ENCODE results near the gene ZBTB20. TPM values are rescaled to one million over a fixed set of nuclear protein-coding genes. Genes with fewer than 3 reads are reported as not detected.

The ZBTB20 gene
- total and polyA plus RNA-seq, 10 donors, result 0.32 to 89.7 (median 71.8) TPM

DNA sequence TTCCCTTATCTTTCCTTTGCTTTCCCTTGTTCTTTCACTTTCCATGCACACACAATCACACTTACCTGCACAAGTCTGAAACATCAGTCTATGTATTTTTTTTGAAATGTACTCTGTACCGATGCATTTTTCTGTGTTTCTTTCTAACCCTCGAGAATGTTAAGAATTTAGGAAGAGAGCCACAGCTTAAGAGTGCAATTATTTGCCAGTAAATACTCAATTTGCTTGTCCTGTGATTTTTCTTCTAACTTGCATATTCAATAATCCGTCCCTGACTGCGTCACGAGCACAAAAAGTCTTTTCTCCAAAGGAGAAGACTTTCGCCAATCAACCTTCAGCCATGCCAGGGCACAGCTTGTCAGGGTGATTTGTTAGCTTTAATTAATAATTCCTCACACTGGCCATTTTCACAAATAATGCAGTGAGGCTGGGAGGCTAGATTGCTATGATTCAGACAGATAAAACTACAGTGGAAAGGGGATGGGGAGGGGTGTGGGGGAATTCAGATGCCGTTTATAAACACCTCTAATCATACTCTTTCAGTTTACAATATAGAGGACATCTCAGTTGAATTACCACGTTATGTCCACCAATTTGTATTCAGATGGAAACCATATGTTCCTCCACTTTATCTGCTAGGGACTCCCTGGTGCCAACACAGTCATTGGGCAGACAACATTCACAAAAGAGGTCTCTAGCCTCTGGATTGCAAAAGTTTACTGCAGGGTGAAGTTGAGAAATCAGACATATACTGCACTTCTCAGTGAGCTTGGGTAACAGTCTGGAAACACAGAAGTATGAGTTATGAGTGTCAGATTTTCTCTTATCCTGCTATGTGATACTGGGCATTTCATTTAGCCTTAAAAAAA is 388.0 kb downstream of the ZBTB20 start:
- intact Hi-C loops (cut with DNase I; ENCODE audit: low total_unique reads), result no loop called here
- H3K36me3 ChIP-seq, result no peaks in the 10 kb centered on the region
- peak overlapping the region in 2 of 8 donors; percentile 23 to 25 for H3K4me3 ChIP-seq
- TF ChIP-seq POLR2AphosphoS5 (IDR thresholded peaks at IDR 0.05), result no peak
- TF ChIP-seq POLR2A (IDR thresholded peaks at IDR 0.05), result no peak
- TF ChIP-seq, protein P1, sequence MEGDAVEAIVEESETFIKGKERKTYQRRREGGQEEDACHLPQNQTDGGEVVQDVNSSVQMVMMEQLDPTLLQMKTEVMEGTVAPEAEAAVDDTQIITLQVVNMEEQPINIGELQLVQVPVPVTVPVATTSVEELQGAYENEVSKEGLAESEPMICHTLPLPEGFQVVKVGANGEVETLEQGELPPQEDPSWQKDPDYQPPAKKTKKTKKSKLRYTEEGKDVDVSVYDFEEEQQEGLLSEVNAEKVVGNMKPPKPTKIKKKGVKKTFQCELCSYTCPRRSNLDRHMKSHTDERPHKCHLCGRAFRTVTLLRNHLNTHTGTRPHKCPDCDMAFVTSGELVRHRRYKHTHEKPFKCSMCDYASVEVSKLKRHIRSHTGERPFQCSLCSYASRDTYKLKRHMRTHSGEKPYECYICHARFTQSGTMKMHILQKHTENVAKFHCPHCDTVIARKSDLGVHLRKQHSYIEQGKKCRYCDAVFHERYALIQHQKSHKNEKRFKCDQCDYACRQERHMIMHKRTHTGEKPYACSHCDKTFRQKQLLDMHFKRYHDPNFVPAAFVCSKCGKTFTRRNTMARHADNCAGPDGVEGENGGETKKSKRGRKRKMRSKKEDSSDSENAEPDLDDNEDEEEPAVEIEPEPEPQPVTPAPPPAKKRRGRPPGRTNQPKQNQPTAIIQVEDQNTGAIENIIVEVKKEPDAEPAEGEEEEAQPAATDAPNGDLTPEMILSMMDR (IDR thresholded peaks at IDR 0.05 in 8 of 11, conservative IDR thresholded peaks at IDR 0.05 in 3 of 11), result no peak
- H3K9me3 ChIP-seq, result no peaks in the 10 kb centered on the region
- H3K4me1 ChIP-seq, result peaks cover 0 to 22% (median 0%) of the 10 kb centered on the region in 6 donors
- DNase-seq, result no peak
- no peaks in the 10 kb centered on the region for H3K27me3 ChIP-seq (replicated peaks in 1 of 7)
- peak overlapping the region in 3 of 8 donors; percentile 1 to 14 (median 8) for H3K27ac ChIP-seq
- 69 to 83% (median 81%) methylated on average over 8 of the region's 8 CpGs for WGBS, 5 donors

DNA sequence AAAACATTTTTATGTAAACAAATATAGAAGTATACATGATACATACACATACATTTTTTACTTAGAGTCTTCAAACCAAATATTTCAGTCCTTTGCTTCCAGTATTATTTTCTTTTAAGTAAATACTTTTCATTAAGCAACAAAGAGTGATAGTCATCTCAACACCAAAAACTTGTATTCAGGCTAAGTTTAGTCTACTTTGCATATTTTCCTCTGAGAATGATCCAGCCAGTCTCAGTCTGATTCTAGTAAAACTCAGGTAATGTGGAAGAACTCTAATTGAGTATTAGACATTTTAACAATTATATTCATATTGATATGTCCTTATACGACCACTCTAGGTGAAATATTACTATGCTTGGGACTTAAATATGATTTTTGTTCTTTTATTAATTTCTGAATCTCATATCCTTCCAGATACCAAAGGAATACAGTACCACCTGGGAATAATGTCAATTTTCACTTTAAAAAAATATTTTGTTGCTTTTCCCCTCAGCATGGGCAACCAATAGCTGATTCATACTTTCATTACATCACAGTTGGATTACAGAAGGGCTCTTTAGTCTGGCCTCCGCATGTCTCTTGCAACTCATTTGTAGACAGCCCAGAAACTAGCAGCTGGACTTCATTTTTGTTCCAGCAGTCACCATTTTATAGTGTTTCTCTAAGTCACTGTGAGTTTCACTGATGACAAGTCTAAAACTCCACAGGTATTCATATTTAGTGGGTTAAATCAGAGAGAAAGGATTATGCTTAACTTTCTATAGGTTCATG is 390.4 kb downstream of the ZBTB20 start:
- Histone ChIP-seq H3K4me3 (no peak overlapping the region), H3K36me3 (no peaks in the 10 kb centered on the region), H3K4me1 (peaks cover 0 to 22% (median 0%) of the 10 kb centered on the region in 6 donors), H3K9me3 (no peaks in the 10 kb centered on the region), H3K27ac (peak overlapping the region in 1 of 8 donors; percentile 3), H3K27me3 (replicated peaks in 1 of 7) (no peaks in the 10 kb centered on the region)
- intact Hi-C loops (cut with DNase I; ENCODE audit: low total_unique reads), result no loop called here
- no peak for DNase-seq
- WGBS, 5 donors, result 69 to 86% (median 84%) methylated on average over 2 of the region's 2 CpGs
- TF ChIP-seq, protein P1 (IDR thresholded peaks at IDR 0.05 in 8 of 11, conservative IDR thresholded peaks at IDR 0.05 in 3 of 11), result no peak
- TF ChIP-seq POLR2AphosphoS5 (IDR thresholded peaks at IDR 0.05) (no peak), POLR2A (IDR thresholded peaks at IDR 0.05) (no peak)

DNA sequence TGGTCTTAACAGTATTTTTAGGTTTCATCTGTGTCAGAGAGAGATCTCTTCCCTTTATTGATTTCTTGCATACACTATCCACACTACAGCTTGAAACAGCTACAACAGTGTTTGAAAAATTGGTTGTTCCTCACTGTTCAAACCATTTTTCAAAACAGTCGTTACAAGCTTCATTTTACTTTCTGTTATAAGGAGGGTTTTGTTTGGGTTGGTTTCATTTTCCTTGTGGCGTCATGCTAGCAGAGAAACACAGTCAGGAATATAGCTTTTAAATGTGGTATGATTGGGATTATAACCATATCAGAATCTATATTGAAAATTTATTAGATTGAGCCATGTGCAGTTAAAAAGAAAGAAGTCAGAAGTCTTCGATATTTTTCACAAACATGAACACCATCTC is 400.6 kb downstream of the ZBTB20 start:
- intact Hi-C loops (cut with DNase I; ENCODE audit: low total_unique reads), result no loop called here
- no peak for DNase-seq
- Histone ChIP-seq H3K27ac (peak overlapping the region in 6 of 8 donors; percentile 15 to 65 (median 46)), H3K4me3 (peak overlapping the region in 2 of 8 donors; percentile 10 to 41), H3K36me3 (no peaks in the 10 kb centered on the region), H3K4me1 (peaks cover 0 to 21% (median 2%) of the 10 kb centered on the region in 6 donors), H3K9me3 (no peaks in the 10 kb centered on the region), H3K27me3 (replicated peaks in 1 of 7) (no peaks in the 10 kb centered on the region)
- no peak for TF ChIP-seq POLR2A (IDR thresholded peaks at IDR 0.05)
- TF ChIP-seq, protein P1 (IDR thresholded peaks at IDR 0.05 in 8 of 11, conservative IDR thresholded peaks at IDR 0.05 in 3 of 11), result no peak
- TF ChIP-seq POLR2AphosphoS5 (IDR thresholded peaks at IDR 0.05), result no peak
- 30 to 43% (median 33%) methylated on average over 3 of the region's 3 CpGs for WGBS, 5 donors

Measured in spleen (tissue), 11 donors.